HFFc6 (cell line): ENCODE data around the gene DCK. TPM values are rescaled to one million over a fixed set of nuclear protein-coding genes. Genes with fewer than 3 reads are reported as not detected.

Experiments
- DNase-seq: peaks from one replicate; pipeline ENCODE4 v3.0.0-alpha.2; 2018
- H3K27ac Mint-ChIP-seq: 2 replicates; pipeline ENCODE4 v1.8.0; 2020; ENCODE audit warnings: mild to moderate bottlenecking, mixed read lengths
- H3K27me3 Mint-ChIP-seq: 2 replicates; pipeline ENCODE4 v1.8.0; 2021; ENCODE audit warnings: mild to moderate bottlenecking, moderate library complexity, mixed read lengths; ENCODE audit not compliant: insufficient read depth
- H3K36me3 Mint-ChIP-seq: 2 replicates; pipeline ENCODE4 v1.8.0; 2021; ENCODE audit warnings: low read depth, mixed read lengths
- H3K4me1 Mint-ChIP-seq: 2 replicates; pipeline ENCODE4 v1.8.0; 2020; ENCODE audit warnings: low read depth, mixed read lengths
- H3K4me3 Mint-ChIP-seq: 2 replicates; pipeline ENCODE4 v1.8.0; 2020; ENCODE audit warnings: mild to moderate bottlenecking, moderate library complexity, mixed read lengths
- H3K9me3 Mint-ChIP-seq: 2 replicates; pipeline ENCODE4 v1.8.0; 2020; ENCODE audit warnings: mild to moderate bottlenecking, mixed read lengths
- long read RNA-seq: library from polyadenylated mRNA; unstranded; transcript quantifications from one replicate; pipeline ENCODE4 v2.0.0, GENCODE V29; 2019
- total RNA-seq, 6 experiments: library from RNA; stranded (reverse); fragmentation: NEBNext Ultra II Directional; extraction: Animal tissue kit (Norgen Biotek cat#: 25700); gene quantifications; 2 replicates in 1 of 6; 3 replicates in 5 of 6; pipeline ENCODE4 v1.2.3, GENCODE V29; 2021
- TF ChIP-seq, protein P1 (sequence below): fragments of 200-600 bp; sonication (generic); IDR thresholded peaks from 2 replicates; pipeline ENCODE4 v1.5.0; 2021; ENCODE audit warnings: antibody characterized with exemption, mild to moderate bottlenecking

Gene DCK
- total RNA-seq = 10 to 100 TPM; 13.1 to 23.9 (median 22.3) TPM
- long read RNA-seq, transcript DCK-201 (7 exons, 2,716 nt) = major isoform, 40 of 45 reads
- long read RNA-seq, partial matches to known transcripts = 0 of 45 reads
- long read RNA-seq, other reads (novel, unspliced or antisense) = 3 of 45 reads

DNA sequence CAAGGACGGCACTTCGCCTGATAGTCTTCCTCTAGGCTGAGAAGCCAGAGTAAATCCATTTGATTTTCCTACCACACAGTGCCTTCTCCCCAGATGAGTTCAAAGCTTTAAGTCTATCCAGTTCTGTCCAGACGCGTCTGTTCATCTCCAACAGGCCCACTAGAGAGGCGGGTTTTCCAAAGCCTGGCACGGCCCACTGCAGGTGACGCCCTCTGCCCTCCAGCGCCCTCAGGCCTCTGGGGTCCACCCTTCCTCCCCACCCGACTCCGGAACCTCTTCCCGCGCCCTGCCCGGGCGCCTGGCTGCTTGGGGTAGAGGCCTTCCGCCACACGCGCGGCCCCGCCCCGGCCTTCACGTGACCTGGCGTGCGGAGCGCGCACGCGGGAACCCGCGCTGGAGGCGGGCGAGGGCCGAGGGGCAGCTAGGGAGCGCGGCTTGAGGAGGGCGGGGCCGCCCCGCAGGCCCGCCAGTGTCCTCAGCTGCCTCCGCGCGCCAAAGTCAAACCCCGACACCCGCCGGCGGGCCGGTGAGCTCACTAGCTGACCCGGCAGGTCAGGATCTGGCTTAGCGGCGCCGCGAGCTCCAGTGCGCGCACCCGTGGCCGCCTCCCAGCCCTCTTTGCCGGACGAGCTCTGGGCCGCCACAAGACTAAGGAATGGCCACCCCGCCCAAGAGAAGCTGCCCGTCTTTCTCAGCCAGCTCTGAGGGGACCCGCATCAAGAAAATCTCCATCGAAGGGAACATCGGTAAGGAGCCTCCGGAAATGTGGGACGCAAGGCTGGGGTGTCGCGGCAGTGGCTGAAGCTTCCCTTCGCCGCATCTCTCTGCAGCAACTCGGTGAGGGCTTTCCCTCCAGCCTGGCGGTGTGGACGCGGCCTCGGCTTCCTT is at the start of gene DCK:
Gene DCK, plus strand, starts transcription at position 469 of the 888 bp plus-strand sequence. Its CDS starts 187 bp downstream, at position 656.
- Mint-ChIP-seq H3K27ac (peak within 1 kb of the TSS; percentile 92), H3K36me3 (peaks cover 26% of the 10 kb centered on the region; the same call in 1 of the 2 replicates), H3K9me3 (no peaks in the 10 kb centered on the region), H3K4me1 (peaks cover 55% of the 10 kb centered on the region), H3K4me3 (peak within 1 kb of the TSS; percentile 91), H3K27me3 (no peaks in the 10 kb centered on the region; the same call in 1 of the 2 replicates)
- peak; percentile 89 for DNase-seq
- TF ChIP-seq, protein P1, sequence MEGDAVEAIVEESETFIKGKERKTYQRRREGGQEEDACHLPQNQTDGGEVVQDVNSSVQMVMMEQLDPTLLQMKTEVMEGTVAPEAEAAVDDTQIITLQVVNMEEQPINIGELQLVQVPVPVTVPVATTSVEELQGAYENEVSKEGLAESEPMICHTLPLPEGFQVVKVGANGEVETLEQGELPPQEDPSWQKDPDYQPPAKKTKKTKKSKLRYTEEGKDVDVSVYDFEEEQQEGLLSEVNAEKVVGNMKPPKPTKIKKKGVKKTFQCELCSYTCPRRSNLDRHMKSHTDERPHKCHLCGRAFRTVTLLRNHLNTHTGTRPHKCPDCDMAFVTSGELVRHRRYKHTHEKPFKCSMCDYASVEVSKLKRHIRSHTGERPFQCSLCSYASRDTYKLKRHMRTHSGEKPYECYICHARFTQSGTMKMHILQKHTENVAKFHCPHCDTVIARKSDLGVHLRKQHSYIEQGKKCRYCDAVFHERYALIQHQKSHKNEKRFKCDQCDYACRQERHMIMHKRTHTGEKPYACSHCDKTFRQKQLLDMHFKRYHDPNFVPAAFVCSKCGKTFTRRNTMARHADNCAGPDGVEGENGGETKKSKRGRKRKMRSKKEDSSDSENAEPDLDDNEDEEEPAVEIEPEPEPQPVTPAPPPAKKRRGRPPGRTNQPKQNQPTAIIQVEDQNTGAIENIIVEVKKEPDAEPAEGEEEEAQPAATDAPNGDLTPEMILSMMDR = no peak

GRCh38 chr4:70945046-70945445 is 48.4 kb upstream of the DCK start:
- Mint-ChIP-seq H3K36me3 (peaks cover 20% of the 10 kb centered on the region), H3K4me3 (no peak overlapping the region; the same call in 1 of the 2 replicates), H3K27ac (peak overlapping the region; percentile 79), H3K27me3 (no peaks in the 10 kb centered on the region), H3K4me1 (peaks cover 45% of the 10 kb centered on the region), H3K9me3 (no peaks in the 10 kb centered on the region)
- TF ChIP-seq, protein P1 = no peak
- no peak for DNase-seq

DNA sequence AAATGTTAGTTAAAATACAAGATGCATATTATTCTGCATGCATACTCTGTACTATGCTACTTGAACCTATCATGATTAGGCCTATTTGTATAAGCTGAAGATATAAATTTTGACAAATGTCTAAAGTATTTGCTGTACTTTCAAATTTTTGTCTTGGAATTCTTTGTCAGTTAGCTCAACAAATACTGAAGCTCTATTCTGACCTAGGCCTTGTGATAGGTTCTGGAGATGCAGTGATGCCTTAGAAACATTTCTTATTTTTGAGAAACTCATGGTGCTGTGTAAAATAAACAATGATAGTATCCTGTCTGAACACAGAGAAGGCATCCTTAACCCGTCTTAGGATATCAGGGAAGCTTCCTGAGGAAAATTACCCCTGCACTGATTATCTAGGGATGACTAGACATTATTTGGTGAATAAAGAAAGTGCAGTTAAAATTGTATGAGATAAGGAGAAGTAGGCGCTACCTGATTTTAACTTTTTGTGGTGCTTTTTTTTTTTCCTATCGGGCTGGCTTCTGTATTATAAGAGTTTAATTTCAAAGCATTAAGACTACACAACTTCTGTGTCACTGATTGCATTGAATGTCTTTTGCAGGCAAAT is 47.9 kb upstream of the DCK start:
- Mint-ChIP-seq H3K4me3 (no peak overlapping the region; the same call in 1 of the 2 replicates), H3K27me3 (no peaks in the 10 kb centered on the region), H3K4me1 (peaks cover 45% of the 10 kb centered on the region), H3K9me3 (no peaks in the 10 kb centered on the region), H3K36me3 (peaks cover 19% of the 10 kb centered on the region; the same call in 1 of the 2 replicates), H3K27ac (peak overlapping the region; percentile 79)
- TF ChIP-seq, protein P1 = no peak
- peak; percentile 48 for DNase-seq

- TF ChIP-seq, protein P1 = no peak
- no peaks in the 10 kb centered on the region for H3K27me3 Mint-ChIP-seq
- peak overlapping the region; percentile 29; the same call in 1 of the 2 replicates for H3K27ac Mint-ChIP-seq
- H3K9me3 Mint-ChIP-seq = no peaks in the 10 kb centered on the region
- peaks cover 45% of the 10 kb centered on the region for H3K4me1 Mint-ChIP-seq
- DNase-seq = no peak
- no peak overlapping the region for H3K4me3 Mint-ChIP-seq
- H3K36me3 Mint-ChIP-seq = peaks cover 15% of the 10 kb centered on the region; the same call in 1 of the 2 replicates
These were observed 46.5 kb upstream of the DCK start for GRCh38 chr4:70946939-70947338.

DNA sequence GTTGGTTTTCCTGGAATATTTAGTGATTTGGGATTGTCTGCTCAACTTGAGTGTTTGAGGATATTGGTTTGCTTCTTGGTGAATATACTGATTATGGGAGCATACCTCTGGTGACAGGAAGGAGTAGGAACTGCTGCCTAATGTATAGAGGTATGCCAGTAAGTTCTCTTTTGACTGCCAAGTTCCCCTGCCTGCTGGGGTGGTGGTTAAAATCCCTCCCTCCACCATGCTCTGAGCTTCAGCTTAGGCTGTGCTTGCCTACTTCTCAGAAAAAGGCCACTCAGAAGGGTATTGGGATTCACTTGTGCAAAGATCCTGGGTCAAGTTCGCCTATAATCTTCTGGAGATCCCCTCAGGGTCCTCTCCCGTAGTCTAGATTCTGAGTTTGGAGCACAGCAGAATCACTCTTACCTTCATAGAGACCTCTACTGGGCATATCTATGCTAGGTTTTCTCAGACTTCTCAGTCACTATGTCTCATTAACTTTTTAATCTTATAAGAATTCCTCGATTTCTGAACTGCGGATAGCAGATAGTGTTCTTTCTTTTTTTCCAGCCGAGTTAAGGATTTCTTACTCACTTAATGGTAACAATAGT is 44.7 kb upstream of the DCK start:
- Mint-ChIP-seq H3K27me3 (no peaks in the 10 kb centered on the region; the same call in 1 of the 2 replicates), H3K4me3 (no peak overlapping the region), H3K27ac (no peak overlapping the region), H3K4me1 (peaks cover 53% of the 10 kb centered on the region), H3K36me3 (peaks cover 15% of the 10 kb centered on the region; the same call in 1 of the 2 replicates), H3K9me3 (no peaks in the 10 kb centered on the region)
- TF ChIP-seq, protein P1 = no peak
- no peak for DNase-seq
